ENCODE data around the gene PRKAR2A.
"Not testable (repeated sequence)": the region's sequence is repeated elsewhere in the genome, so short reads cannot be mapped to it uniquely, and the experiment has no call there.

- TF ChIP-seq, protein P1, sequence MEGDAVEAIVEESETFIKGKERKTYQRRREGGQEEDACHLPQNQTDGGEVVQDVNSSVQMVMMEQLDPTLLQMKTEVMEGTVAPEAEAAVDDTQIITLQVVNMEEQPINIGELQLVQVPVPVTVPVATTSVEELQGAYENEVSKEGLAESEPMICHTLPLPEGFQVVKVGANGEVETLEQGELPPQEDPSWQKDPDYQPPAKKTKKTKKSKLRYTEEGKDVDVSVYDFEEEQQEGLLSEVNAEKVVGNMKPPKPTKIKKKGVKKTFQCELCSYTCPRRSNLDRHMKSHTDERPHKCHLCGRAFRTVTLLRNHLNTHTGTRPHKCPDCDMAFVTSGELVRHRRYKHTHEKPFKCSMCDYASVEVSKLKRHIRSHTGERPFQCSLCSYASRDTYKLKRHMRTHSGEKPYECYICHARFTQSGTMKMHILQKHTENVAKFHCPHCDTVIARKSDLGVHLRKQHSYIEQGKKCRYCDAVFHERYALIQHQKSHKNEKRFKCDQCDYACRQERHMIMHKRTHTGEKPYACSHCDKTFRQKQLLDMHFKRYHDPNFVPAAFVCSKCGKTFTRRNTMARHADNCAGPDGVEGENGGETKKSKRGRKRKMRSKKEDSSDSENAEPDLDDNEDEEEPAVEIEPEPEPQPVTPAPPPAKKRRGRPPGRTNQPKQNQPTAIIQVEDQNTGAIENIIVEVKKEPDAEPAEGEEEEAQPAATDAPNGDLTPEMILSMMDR (conservative IDR thresholded peaks at IDR 0.05), result not testable (repeated sequence)
- TF ChIP-seq EZH2 (IDR thresholded peaks at IDR 0.05; ENCODE audit: low read depth), result not testable (repeated sequence)
Observed at GRCh38 chr3:48827874-48828273, 19.8 kb downstream of the PRKAR2A start.

Measured in PC-9 (cell line).